ENCODE measurements around the gene RNF180. TPM values are rescaled to one million over a fixed set of nuclear protein-coding genes. Genes with fewer than 3 reads are reported as not detected.

The RNF180 gene
- total and polyA plus RNA-seq, 4 donors: 1.1 to 13.7 (median 2.7) TPM

DNA sequence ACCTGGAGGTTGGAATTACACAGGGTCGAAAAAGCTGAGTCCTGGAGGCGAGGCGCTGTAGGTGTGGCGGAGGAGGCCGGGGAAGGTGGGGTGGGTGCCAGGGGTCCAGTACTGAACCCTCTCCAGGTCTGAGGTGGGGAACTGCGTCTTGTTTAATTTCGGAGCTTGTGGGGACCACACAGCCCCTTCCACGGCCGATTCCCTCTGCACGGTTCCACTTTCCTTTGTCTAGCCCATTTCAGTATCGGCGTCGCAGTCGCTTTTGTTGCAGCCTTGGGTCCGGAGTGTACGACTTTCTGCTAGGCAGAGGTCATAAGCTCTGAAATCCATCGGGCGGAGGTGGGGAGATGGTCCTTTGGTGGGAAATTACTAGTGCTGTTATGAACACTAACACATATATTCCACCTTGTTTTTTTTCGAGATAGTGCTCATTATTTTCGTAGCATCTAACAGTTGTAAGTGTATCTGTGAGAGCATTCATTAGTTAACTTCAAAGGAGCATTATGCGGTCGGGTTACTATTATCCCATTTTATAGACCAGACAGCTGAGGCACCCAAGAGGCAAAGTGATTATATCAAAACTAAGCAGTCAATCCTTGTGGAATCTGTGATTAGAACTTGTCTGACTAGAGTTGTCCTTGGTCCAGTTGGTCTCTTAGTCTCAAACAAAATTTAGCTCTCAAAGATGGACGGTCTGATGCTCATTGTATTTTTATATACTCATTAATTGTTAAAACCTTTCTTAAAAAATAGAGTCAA lies 737 bp downstream of the RNF180 start:
- no peak for TF ChIP-seq REST (IDR thresholded peaks at IDR 0.05)
- no peak for TF ChIP-seq NR2F2 (IDR thresholded peaks at IDR 0.05)
- no peak for TF ChIP-seq JUND (IDR thresholded peaks at IDR 0.05)
- TF ChIP-seq RXRA (IDR thresholded peaks at IDR 0.05): no peak
- no peak for TF ChIP-seq TAF1 (conservative IDR thresholded peaks at IDR 0.05)
- peak in 1 of 2 donors; percentile 38 for TF ChIP-seq HNF4A (conservative IDR thresholded peaks at IDR 0.05)
- TF ChIP-seq EGR1 (IDR thresholded peaks at IDR 0.05; ENCODE audit: low read depth in 2 of 2): no peak
- Histone ChIP-seq H3K9me3 (ENCODE audit: control insufficient read depth in 4 of 4, low read length in 3 of 4) (no peaks in the 10 kb centered on the region), H3K4me3 (ENCODE audit: low read depth in 1 of 3, low read length in 3 of 3) (peak overlapping the region; percentile 83 to 94 (median 88)), H3K36me3 (ENCODE audit: control insufficient read depth in 4 of 4, insufficient read depth in 3 of 4, low read depth in 1 of 4, low read length in 3 of 4) (no peaks in the 10 kb centered on the region), H3K27ac (ENCODE audit: low read depth in 1 of 2, low read length in 2 of 2) (peak overlapping the region; percentile 61 to 82), H3K27me3 (ENCODE audit: control insufficient read depth in 4 of 4, insufficient read depth in 4 of 4, low read length in 3 of 4) (no peaks in the 10 kb centered on the region), H3K4me1 (ENCODE audit: control insufficient read depth in 4 of 4, insufficient read depth in 4 of 4, low read length in 3 of 4) (peaks cover 0 to 33% (median 19%) of the 10 kb centered on the region in 4 donors), H3K9ac (ENCODE audit: low read depth in 1 of 2, low read length in 2 of 2) (peak overlapping the region; percentile 51 to 82)
- DNase-seq (ENCODE audit: low spot score): peak; percentile 34
- WGBS: 15% methylated on average over 23 of the region's 23 CpGs

GRCh38 chr5:64176301-64176700 lies 10.7 kb downstream of the RNF180 start:
- Histone ChIP-seq H3K36me3 (ENCODE audit: control insufficient read depth in 4 of 4, insufficient read depth in 3 of 4, low read depth in 1 of 4, low read length in 3 of 4) (no peaks in the 10 kb centered on the region), H3K27ac (ENCODE audit: low read depth in 1 of 2, low read length in 2 of 2) (no peak overlapping the region), H3K27me3 (ENCODE audit: control insufficient read depth in 4 of 4, insufficient read depth in 4 of 4, low read length in 3 of 4) (no peaks in the 10 kb centered on the region), H3K9ac (ENCODE audit: low read depth in 1 of 2, low read length in 2 of 2) (no peak overlapping the region), H3K4me3 (ENCODE audit: low read depth in 1 of 3, low read length in 3 of 3) (no peak overlapping the region), H3K4me1 (ENCODE audit: control insufficient read depth in 4 of 4, insufficient read depth in 4 of 4, low read length in 3 of 4) (peaks cover 0 to under 1% (median 0%) of the 10 kb centered on the region in 4 donors), H3K9me3 (ENCODE audit: control insufficient read depth in 4 of 4, low read length in 3 of 4) (no peaks in the 10 kb centered on the region)
- 90% methylated on average over 2 of the region's 2 CpGs for WGBS
- no peak for DNase-seq (ENCODE audit: low spot score)
- TF ChIP-seq EGR1 (IDR thresholded peaks at IDR 0.05; ENCODE audit: low read depth in 2 of 2): no peak
- TF ChIP-seq, protein P1, sequence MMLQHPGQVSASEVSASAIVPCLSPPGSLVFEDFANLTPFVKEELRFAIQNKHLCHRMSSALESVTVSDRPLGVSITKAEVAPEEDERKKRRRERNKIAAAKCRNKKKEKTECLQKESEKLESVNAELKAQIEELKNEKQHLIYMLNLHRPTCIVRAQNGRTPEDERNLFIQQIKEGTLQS (IDR thresholded peaks at IDR 0.05): no peak
- no peak for TF ChIP-seq FOXA1 (IDR thresholded peaks at IDR 0.05)

DNA sequence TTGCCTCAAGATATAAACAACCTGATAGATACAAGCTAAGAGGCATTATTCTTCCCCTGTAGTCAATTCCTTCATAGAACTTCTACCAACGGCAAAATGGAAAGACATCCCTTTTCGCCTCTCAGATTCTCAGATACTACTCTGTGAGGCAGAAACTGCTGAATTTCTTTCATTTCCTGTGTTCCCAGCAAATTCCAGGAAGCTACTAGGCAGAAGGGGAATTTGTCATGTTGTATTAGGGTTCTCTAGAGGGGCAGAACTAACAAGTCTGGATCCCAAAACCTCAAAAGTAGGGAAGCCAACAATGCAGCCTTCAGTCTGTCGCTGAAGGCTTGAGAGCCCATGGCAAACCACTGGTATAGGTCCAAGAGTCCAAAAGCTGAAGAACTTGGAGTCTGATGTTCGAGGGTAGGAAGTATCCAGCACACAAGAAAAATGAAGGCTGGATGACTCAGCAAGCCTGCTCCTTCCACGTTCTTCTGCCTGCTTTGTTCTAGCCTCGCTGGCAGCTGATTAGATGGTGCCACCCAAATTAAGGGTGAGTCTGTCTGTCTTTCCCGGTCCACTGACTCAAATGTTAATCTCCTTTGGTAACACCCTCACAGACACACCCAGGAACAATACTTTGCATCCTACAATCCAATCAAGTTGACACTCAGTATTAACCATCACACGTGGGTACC lies 15.2 kb downstream of the RNF180 start:
- H3K27ac ChIP-seq (ENCODE audit: low read depth in 1 of 2, low read length in 2 of 2): peak overlapping the region; percentile 46 to 57
- WGBS: 69% methylated on average over 8 of the region's 8 CpGs
- peaks cover 0 to 2% (median 0%) of the 10 kb centered on the region in 4 donors for H3K4me1 ChIP-seq (ENCODE audit: control insufficient read depth in 4 of 4, insufficient read depth in 4 of 4, low read length in 3 of 4)
- TF ChIP-seq YY1 (IDR thresholded peaks at IDR 0.05): peak; percentile 10
- TF ChIP-seq GABPA (IDR thresholded peaks at IDR 0.05 in 1 of 2, conservative IDR thresholded peaks at IDR 0.05 in 1 of 2): no peak
- DNase-seq (ENCODE audit: low spot score): no peak
- no peaks in the 10 kb centered on the region for H3K27me3 ChIP-seq (ENCODE audit: control insufficient read depth in 4 of 4, insufficient read depth in 4 of 4, low read length in 3 of 4)
- H3K9ac ChIP-seq (ENCODE audit: low read depth in 1 of 2, low read length in 2 of 2): no peak overlapping the region
- H3K36me3 ChIP-seq (ENCODE audit: control insufficient read depth in 4 of 4, insufficient read depth in 3 of 4, low read depth in 1 of 4, low read length in 3 of 4): no peaks in the 10 kb centered on the region
- no peak overlapping the region for H3K4me3 ChIP-seq (ENCODE audit: low read depth in 1 of 3, low read length in 3 of 3)
- H3K9me3 ChIP-seq (ENCODE audit: control insufficient read depth in 4 of 4, low read length in 3 of 4): no peaks in the 10 kb centered on the region

Data from liver (tissue), 9 donors.